Mammary epithelial cell (primary cell): ENCODE measurements around the gene MTMR10.

Source experiments
- CTCF ChIP-seq, 2 donors: IDR thresholded peaks in 1 of 2; conservative IDR thresholded peaks in 1 of 2; 2 replicates each; pipeline ENCODE4 v1.5.1; 2011 to 2012; ENCODE audit warnings: inconsistent platforms in 2 of 2, low read length in 2 of 2, mild to moderate bottlenecking in 2 of 2, control low read depth in 1 of 2, low read depth in 1 of 2; ENCODE audit not compliant: insufficient read depth in 1 of 2; ENCODE audit errors: extremely low read depth in 1 of 2
- EZH2 ChIP-seq: IDR thresholded peaks from 2 replicates; pipeline ENCODE4 v1.6.1; 2012; ENCODE audit warnings: low read length, inconsistent platforms, borderline replicate concordance

GRCh38 chr15:31010036-31010435 is 18.6 kb upstream of the MTMR10 start:
- no peak for TF ChIP-seq CTCF (conservative IDR thresholded peaks at IDR 0.05 in 1 of 2, IDR thresholded peaks at IDR 0.05 in 1 of 2; ENCODE audit: extremely low read depth in 1 of 2, insufficient read depth in 1 of 2, low read depth in 1 of 2, low read length in 2 of 2)
- no peak for TF ChIP-seq EZH2
